Measurements from ENCODE around the gene SOX6. TPM values are rescaled to one million over a fixed set of nuclear protein-coding genes. Genes with fewer than 3 reads are reported as not detected.

SOX6 gene
- total and polyA plus RNA-seq, 2 of the 13 experiments (the other 11 are each of a cell fraction or from before 2014, with no cell fraction given), result 2.6 to 11.2 TPM

GRCh38 chr11:16356057-16356760, at the start of gene SOX6 (continued):
- no peak for TF ChIP-seq ZNF407 (CRISPR knock-in tag; IDR thresholded peaks at IDR 0.05; ENCODE audit: not compliant biosample characterization)
- no peak for TF ChIP-seq NPAS2 (CRISPR knock-in tag; IDR thresholded peaks at IDR 0.05; ENCODE audit: borderline replicate concordance)
- no peak for TF ChIP-seq THRA (CRISPR knock-in tag; IDR thresholded peaks at IDR 0.05; ENCODE audit: borderline replicate concordance)
- TF ChIP-seq HNRNPH1 (optimal IDR thresholded peaks at IDR 0.05; ENCODE audit: low read depth, low read length), result no peak
- TF ChIP-seq POLR2AphosphoS2 (IDR thresholded peaks at IDR 0.05; ENCODE audit: low read depth, low read length), result no peak
- TF ChIP-seq ZSCAN21 (CRISPR knock-in tag; IDR thresholded peaks at IDR 0.05; ENCODE audit: borderline replicate concordance), result no peak
- TF ChIP-seq PHF5A (CRISPR knock-in tag; IDR thresholded peaks at IDR 0.05; ENCODE audit: low read depth, unreplicated experiment), result no peak
- TF ChIP-seq ZIK1 (CRISPR knock-in tag; IDR thresholded peaks at IDR 0.05; ENCODE audit: borderline replicate concordance, low read depth), result no peak
- no peak for TF ChIP-seq AKNA (CRISPR knock-in tag; IDR thresholded peaks at IDR 0.05; ENCODE audit: borderline replicate concordance)
- no peak for TF ChIP-seq ZNF746 (CRISPR knock-in tag; IDR thresholded peaks at IDR 0.05)
- TF ChIP-seq ZBTB38 (CRISPR knock-in tag; IDR thresholded peaks at IDR 0.05), result no peak
- no peak for TF ChIP-seq ZNF580 (CRISPR knock-in tag; IDR thresholded peaks at IDR 0.05; ENCODE audit: borderline replicate concordance, low read depth)
- no peak for TF ChIP-seq ZBTB7B (CRISPR knock-in tag; IDR thresholded peaks at IDR 0.05)
- no peak for TF ChIP-seq MEIS2 (CRISPR knock-in tag; IDR thresholded peaks at IDR 0.05)
